H1 (cell line): ENCODE measurements around the gene XK. TPM values are rescaled to one million over a fixed set of nuclear protein-coding genes. Genes with fewer than 3 reads are reported as not detected.

ENCODE experiments used
- E2F6 ChIP-seq: IDR thresholded peaks from 2 replicates; pipeline ENCODE4 v1.6.1; 2012; ENCODE audit warnings: inconsistent platforms
- POLR2A ChIP-seq, 2 experiments: IDR thresholded peaks; 1 replicate in 1 of 2; 2 replicates in 1 of 2; pipeline ENCODE4 v1.6.1; 2011; ENCODE audit warnings: low read depth in 2 of 2, low read length in 2 of 2, mild to moderate bottlenecking in 2 of 2; ENCODE audit errors: control extremely low read depth in 1 of 2
- SIN3A ChIP-seq, 2 experiments: IDR thresholded peaks in 1 of 2; conservative IDR thresholded peaks in 1 of 2; 2 replicates each; pipeline ENCODE4 v1.6.1; 2011 to 2012; ENCODE audit warnings: low read length in 2 of 2, improper control_type of control experiment in 1 of 2, low read depth in 1 of 2, mild to moderate bottlenecking in 1 of 2
- polyA plus RNA-seq, 7 experiments: library from polyadenylated mRNA; depleted of rRNA in 3 of 7; stranded (reverse) in 5 of 7; unstranded in 2 of 7; fragments of >200 nt in 5 of 7; fragments of 200-250 nt in 2 of 7; gene quantifications; 1 replicate in 5 of 7; 2 replicates in 1 of 7; 4 replicates in 1 of 7; pipeline versions ENCODE4 v1.2.1 to v1.2.3, GENCODE V29; 2011 to 2013; ENCODE audit warnings: missing spikeins in 2 of 7, mixed read lengths in 2 of 7
- total RNA-seq: library from RNA; stranded (reverse); fragmentation: NEBNext Ultra II Directional; extraction: Animal tissue kit (Norgen Biotek cat#: 25700); gene quantifications from 2 replicates; pipeline ENCODE4 v1.2.1, GENCODE V29; 2021

XK gene
- total and polyA plus RNA-seq, 2 of the 8 experiments (the other 6 are each of a cell fraction or from before 2014, with no cell fraction given) = 0.76 to 0.84 TPM

- TF ChIP-seq POLR2A (IDR thresholded peaks at IDR 0.05; ENCODE audit: control extremely low read depth in 1 of 2, low read depth in 2 of 2, low read length in 2 of 2) (no peak), E2F6 (no peak), SIN3A (conservative IDR thresholded peaks at IDR 0.05 in 1 of 2, IDR thresholded peaks at IDR 0.05 in 1 of 2; ENCODE audit: low read depth in 1 of 2, low read length in 2 of 2) (no peak)
Observed at GRCh38 chrX:37701588-37701987, 16.0 kb downstream of the XK start (continued).
